Esophagus (tissue), 2 donors: ENCODE measurements around the gene ARHGAP10. TPM values are rescaled to one million over a fixed set of nuclear protein-coding genes. Genes with fewer than 3 reads are reported as not detected.

Experiments
- H3K27ac ChIP-seq, 2 donors: one replicate each; pipeline ENCODE4 v1.5.1; 2013; ENCODE audit warnings: low read depth in 2 of 2, mild to moderate bottlenecking in 2 of 2, inconsistent platforms in 1 of 2, low read length in 1 of 2, moderate library complexity in 1 of 2
- H3K27me3 ChIP-seq, 2 donors: one replicate each; pipeline ENCODE4 v1.6.1; 2013; ENCODE audit warnings: low read length in 2 of 2, control low read depth in 1 of 2, mild to moderate bottlenecking in 1 of 2; ENCODE audit not compliant: insufficient read depth in 2 of 2, control insufficient read depth in 1 of 2
- H3K36me3 ChIP-seq, 2 donors: one replicate each; pipeline ENCODE4 v1.6.1; 2013; ENCODE audit warnings: low read length in 1 of 2; ENCODE audit not compliant: control insufficient read depth in 2 of 2, insufficient read depth in 2 of 2
- H3K4me1 ChIP-seq, 2 donors: one replicate each; pipeline ENCODE4 v1.6.1; 2013; ENCODE audit warnings: low read length in 1 of 2; ENCODE audit not compliant: control insufficient read depth in 2 of 2, insufficient read depth in 2 of 2
- H3K4me3 ChIP-seq, 2 donors: one replicate each; pipeline ENCODE4 v1.5.1; 2013; ENCODE audit warnings: low read length in 2 of 2, mild to moderate bottlenecking in 2 of 2, low read depth in 1 of 2, moderate library complexity in 1 of 2
- H3K9me3 ChIP-seq, 2 donors: one replicate each; pipeline ENCODE4 v1.6.1; 2013; ENCODE audit warnings: mild to moderate bottlenecking in 2 of 2, low read depth in 1 of 2, low read length in 1 of 2, moderate library complexity in 1 of 2; ENCODE audit not compliant: control insufficient read depth in 2 of 2, insufficient read depth in 1 of 2
- WGBS, 2 donors: extraction: QIAGEN DNeasy Blood & Tissue Kit; methylation state at CpG; one replicate each; pipeline ENCODE4 v1.1.7; 2013; 5-methylcytosine and 5-hydroxymethylcytosine counted together
- polyA plus RNA-seq, 2 donors: library from polyadenylated mRNA; stranded (reverse); fragments of 200-250 nt; gene quantifications; one replicate each; pipeline ENCODE4 v1.2.3, GENCODE V29; 2013
- donor health status: healthy with polysubstance abuse.
- donor health status: Bipolar disorder and iron deficiency.

The ARHGAP10 gene
- polyA plus RNA-seq, 2 donors, result 31.2 to 53.9 TPM

DNA sequence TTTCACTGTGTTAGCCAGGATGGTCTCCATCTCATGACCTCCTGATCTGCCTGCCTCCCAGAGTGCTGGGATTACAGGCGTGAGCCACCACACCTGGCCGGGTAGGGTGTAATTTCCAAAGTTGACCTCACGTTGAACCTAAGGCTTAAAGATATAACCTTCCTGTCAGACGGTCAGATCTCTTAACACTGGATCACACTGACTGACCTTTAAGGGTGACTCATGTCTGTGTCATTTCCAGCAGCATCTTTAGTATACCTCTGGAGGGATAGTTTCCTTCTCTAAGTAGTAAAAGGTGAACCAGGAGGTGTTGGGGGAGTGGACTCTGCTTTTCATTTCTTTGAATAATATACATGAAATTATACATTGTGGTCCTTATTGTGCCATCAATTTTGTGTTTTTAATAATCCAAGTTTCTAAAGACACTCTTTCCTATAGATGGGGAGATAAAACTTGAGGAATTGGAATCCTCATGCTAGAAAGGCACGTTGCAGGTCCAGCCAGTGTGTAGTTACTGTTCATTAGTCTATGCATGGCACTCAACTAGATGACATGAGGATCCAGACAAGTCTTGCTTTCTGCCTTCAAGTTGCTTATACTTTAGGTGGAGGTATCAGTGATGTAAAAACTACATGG lies 45.7 kb downstream of the ARHGAP10 start:
- H3K4me1 ChIP-seq, result peaks cover 13 to 15% of the 10 kb centered on the region in 2 donors
- no peaks in the 10 kb centered on the region for H3K27me3 ChIP-seq
- WGBS, 2 donors, result 76 to 82% methylated on average over 5 of the region's 5 CpGs
- no peak overlapping the region for H3K4me3 ChIP-seq
- no peaks in the 10 kb centered on the region for H3K36me3 ChIP-seq
- H3K9me3 ChIP-seq, result no peaks in the 10 kb centered on the region
- no peak overlapping the region for H3K27ac ChIP-seq

DNA sequence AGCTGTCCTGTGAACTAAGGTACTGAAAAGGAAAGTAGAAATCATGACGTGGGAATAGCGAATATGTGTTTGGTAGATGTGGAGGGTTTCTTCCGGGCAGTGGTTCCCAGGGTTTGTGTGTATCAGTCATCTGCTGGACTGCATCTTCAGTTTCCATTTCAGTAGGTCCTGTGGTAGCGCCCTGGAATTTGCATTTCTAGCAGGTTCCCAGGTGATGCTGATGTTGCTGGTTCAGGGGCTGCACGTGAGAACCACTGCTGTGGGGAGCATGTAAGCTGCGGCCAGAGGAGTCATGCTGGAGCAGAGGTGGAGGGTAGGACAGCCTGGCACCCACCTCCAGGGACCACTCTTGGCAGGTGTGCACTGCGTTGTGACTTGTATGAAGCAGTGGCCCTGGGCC lies 47.1 kb downstream of the ARHGAP10 start:
- WGBS, 2 donors, result 92 to 95% methylated on average over 7 of the region's 7 CpGs
- Histone ChIP-seq H3K4me3 (no peak overlapping the region), H3K4me1 (peaks cover 13 to 15% of the 10 kb centered on the region in 2 donors)

DNA sequence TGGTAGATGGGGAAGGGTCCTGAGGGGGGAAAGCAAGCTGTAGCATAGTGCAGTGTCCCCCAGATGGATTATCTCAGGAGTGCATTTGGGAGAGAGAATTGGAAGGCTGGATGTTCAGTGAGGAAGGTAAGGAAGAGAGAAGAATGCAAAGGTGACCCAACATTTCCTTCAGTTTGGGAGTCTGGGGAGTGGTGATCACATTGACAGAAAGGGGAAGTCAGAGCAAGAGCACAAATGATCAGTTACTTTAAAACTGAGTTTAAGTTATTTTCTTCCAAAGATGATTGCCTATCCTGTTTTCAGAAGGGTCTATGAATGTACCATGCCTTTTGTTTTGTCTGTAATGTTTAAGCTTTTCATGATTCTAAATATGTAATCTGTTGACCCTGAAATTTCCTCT lies 47.6 kb downstream of the ARHGAP10 start:
- Histone ChIP-seq H3K4me3 (no peak overlapping the region), H3K9me3 (no peaks in the 10 kb centered on the region), H3K4me1 (peaks cover 13 to 15% of the 10 kb centered on the region in 2 donors), H3K27me3 (no peaks in the 10 kb centered on the region), H3K27ac (no peak overlapping the region), H3K36me3 (no peaks in the 10 kb centered on the region)

More for the DNA sequence above, 47.1 kb downstream of the ARHGAP10 start:
- no peaks in the 10 kb centered on the region for H3K36me3 ChIP-seq
- no peaks in the 10 kb centered on the region for H3K27me3 ChIP-seq
- no peaks in the 10 kb centered on the region for H3K9me3 ChIP-seq
- no peak overlapping the region for H3K27ac ChIP-seq

DNA sequence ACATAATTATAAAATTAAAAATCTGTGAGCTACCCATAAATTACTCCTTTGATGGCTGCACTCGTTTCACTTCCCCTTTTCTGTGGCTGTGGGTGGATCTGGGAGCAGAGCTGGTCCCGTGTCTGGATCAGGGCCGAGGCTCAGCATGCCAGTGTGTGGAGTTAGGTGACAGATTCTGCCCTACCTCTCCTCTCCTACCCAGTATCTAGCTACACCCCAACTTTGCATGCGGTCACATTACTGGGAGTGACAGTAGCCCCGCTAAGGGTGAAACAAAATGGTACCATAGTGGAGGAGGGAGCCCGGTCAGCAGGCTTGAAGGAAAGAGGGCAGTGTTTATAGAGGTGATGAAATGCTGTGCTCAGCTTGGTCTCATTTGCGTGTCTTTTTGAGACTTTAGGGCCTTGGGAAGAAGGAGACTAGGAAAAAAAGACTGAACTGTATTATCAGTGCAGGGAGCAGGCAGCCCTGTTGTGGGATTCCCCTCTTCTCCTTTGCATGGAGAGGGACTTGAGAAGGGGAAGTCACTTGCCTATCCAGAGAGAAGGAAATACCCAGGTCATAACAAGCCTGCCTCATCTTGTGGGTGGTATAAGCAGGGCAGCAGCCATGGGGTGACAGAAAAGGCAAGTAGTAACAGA lies 48.4 kb downstream of the ARHGAP10 start:
- peak overlapping the region in 1 of 2 donors; percentile 6 for H3K27ac ChIP-seq
- WGBS, 2 donors, result 78% methylated on average over 7 of the region's 7 CpGs
- H3K9me3 ChIP-seq, result no peaks in the 10 kb centered on the region
- H3K36me3 ChIP-seq, result no peaks in the 10 kb centered on the region
- no peak overlapping the region for H3K4me3 ChIP-seq
- peaks cover 13 to 15% of the 10 kb centered on the region in 2 donors for H3K4me1 ChIP-seq
- no peaks in the 10 kb centered on the region for H3K27me3 ChIP-seq

DNA sequence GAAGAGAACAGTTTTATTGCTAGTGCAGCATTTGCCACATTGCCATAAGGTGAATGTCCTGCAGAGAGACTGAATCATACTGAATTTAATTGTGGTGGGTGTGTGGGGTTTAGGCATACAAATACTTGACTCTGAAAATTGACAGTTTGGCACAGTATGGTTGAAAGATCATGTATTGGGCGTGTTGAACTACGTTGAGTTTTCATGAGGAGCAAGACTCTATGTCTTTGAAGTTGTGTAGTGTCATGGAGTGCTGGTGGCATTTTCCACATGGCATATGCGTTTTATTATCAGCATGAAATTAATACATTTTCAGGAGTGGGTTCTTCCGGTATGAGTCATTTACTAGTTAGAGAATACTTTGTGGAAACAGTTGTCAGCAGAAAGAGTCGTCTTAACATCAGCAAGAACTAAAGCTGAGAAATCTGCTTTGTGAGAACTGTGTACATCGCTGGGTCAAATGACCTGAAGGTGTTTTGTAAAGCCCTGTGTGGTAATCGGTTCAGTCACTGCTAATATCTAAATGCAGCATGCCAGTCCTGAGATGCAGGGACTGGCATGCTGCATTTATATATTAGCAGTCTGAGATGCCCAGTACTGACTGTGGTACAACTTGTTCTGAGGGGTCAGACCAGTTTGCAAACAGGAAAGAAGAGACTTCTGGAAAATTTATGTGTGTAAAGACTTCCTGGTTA lies 50.3 kb downstream of the ARHGAP10 start:
- 34 to 50% methylated on average over 7 of the region's 7 CpGs for WGBS, 2 donors
- Histone ChIP-seq H3K9me3 (no peaks in the 10 kb centered on the region), H3K27me3 (no peaks in the 10 kb centered on the region), H3K4me1 (peaks cover 13 to 14% of the 10 kb centered on the region in 2 donors), H3K36me3 (no peaks in the 10 kb centered on the region), H3K4me3 (no peak overlapping the region), H3K27ac (peak overlapping the region; percentile 56 to 68)

DNA sequence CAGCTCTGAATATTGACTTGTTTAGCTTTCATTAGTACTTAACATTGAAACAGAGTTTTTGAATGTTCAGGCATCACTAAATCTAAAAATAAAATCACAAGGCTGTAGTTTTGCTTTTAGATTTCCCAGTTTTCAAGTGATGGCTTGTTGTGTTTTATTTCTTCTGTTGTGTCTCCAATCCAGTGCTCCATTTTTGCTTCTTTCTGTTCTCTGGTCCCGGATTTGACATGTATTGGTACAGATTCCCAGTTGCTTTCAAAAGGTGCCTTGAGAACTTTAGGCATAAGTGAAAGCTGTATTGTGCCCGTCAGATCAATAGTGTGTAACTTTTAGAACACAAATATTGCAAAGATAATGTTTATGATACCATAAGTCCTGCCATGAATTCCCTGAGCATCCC lies 53.2 kb downstream of the ARHGAP10 start:
- Histone ChIP-seq H3K4me3 (no peak overlapping the region), H3K27me3 (no peaks in the 10 kb centered on the region), H3K36me3 (no peaks in the 10 kb centered on the region), H3K9me3 (no peaks in the 10 kb centered on the region), H3K4me1 (peaks cover 9 to 12% of the 10 kb centered on the region in 2 donors), H3K27ac (no peak overlapping the region)
- 71 to 84% methylated on average over 2 of the region's 2 CpGs for WGBS, 2 donors

DNA sequence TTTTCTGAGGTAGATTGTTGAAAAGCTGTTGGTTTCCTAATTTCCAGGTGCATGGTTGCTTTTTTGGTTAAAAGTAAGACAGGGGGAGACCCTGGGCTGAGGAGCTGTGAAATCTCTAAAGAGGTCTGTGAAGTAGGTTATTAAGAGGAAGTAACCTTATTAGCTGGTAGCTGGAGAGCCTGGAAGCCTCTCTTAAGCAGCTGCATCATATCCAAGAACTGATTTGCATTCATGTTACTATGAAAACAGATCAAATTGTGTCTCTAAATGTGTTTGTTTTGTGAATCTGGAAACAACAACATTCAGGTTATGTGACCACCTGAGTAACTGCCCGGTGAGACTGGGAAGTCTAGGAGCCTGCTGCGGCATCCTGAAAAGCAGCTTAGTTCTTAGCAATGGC lies 54.1 kb downstream of the ARHGAP10 start:
- H3K9me3 ChIP-seq, result no peaks in the 10 kb centered on the region
- peak overlapping the region; percentile 40 to 45 for H3K27ac ChIP-seq
- no peaks in the 10 kb centered on the region for H3K36me3 ChIP-seq
- 83 to 85% methylated on average over 2 of the region's 2 CpGs for WGBS, 2 donors
- H3K27me3 ChIP-seq, result no peaks in the 10 kb centered on the region
- peaks cover 2 to 3% of the 10 kb centered on the region in 2 donors for H3K4me1 ChIP-seq
- no peak overlapping the region for H3K4me3 ChIP-seq

DNA sequence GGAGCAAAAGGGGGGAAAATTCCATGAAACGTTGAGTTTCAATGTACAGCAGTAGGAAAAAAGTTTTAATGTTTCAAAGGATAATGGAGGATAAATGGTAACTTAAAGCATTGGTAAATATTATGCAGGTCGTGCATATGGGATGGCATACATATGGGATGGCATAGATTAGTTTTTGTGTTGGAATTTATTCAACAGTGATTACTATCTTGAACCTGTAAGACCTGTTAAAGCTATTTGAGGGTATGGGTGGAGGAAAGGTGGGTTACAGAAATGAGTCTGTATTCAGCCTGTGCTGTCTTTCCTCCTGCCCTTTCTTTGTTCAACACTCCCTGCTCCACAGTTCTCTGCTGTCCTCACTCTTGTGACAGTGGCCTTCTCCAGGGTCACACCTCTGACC lies 54.6 kb downstream of the ARHGAP10 start:
- no peak overlapping the region for H3K4me3 ChIP-seq
- no peaks in the 10 kb centered on the region for H3K9me3 ChIP-seq
- H3K36me3 ChIP-seq, result no peaks in the 10 kb centered on the region
- no peaks in the 10 kb centered on the region for H3K27me3 ChIP-seq
- peak overlapping the region in 1 of 2 donors; percentile 52 for H3K27ac ChIP-seq
- WGBS, 2 donors, result 57 to 68% methylated on average over 2 of the region's 2 CpGs
- H3K4me1 ChIP-seq, result peaks cover 2 to 3% of the 10 kb centered on the region in 2 donors

DNA sequence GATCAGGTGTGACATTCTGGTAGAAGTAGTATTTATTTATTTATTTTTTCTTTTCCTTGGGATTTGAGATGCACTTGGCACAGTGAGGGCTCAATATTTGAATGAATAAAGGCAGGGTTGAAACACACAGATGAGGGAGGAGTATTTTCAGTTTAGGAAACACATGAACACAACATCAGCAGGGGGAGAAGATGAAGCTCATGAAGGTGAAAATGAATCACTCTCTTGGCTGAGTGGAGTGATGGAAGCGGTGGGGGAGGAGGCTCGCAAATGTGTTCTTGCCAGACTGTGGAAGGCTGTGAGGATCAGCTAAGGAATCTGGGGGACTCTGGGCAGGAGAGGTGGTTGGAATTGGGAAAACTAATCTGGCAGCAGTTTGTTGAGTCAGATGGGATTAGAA lies 55.3 kb downstream of the ARHGAP10 start:
- Histone ChIP-seq H3K27ac (no peak overlapping the region), H3K9me3 (no peaks in the 10 kb centered on the region), H3K4me3 (no peak overlapping the region), H3K36me3 (no peaks in the 10 kb centered on the region), H3K4me1 (peaks cover 2 to 3% of the 10 kb centered on the region in 2 donors), H3K27me3 (no peaks in the 10 kb centered on the region)
- 43 to 66% methylated on average over 2 of the region's 2 CpGs for WGBS, 2 donors
